OCI-LY3 (cell line): ENCODE data around the gene VGLL3.

Experiments
- H2AFZ ChIP-seq: fragments of 200-600, 300-600 bp; shearing (Covaris generic); 2 replicates; pipeline ENCODE4 v1.6.0; 2014; ENCODE audit warnings: antibody characterized with exemption, low read depth, low read length
- H3K27ac ChIP-seq: fragments of 200-600, 300-600 bp; sonication (generic); 2 replicates; pipeline ENCODE4 v1.5.1; 2014; ENCODE audit warnings: mild to moderate bottlenecking, low read length, moderate library complexity, mixed read lengths
- H3K27me3 ChIP-seq: fragments of 200-600, 300-600 bp; sonication (generic); 2 replicates; pipeline ENCODE4 v1.6.1; 2014; ENCODE audit warnings: low read depth, low read length, mixed read lengths
- H3K36me3 ChIP-seq: fragments of 200-600, 300-600 bp; sonication (generic); replicated peaks from 2 replicates; pipeline ENCODE3; 2014; ENCODE audit warnings: low read depth, low read length, mixed read lengths
- H3K4me1 ChIP-seq: fragments of 300-600, 200-600 bp; sonication (generic); 2 replicates; pipeline ENCODE4 v1.6.1; 2014; ENCODE audit warnings: low read length, mixed read lengths
- H3K4me2 ChIP-seq: fragments of 200-600, 300-600 bp; sonication (generic); 2 replicates; pipeline ENCODE4 v1.6.1; 2014; ENCODE audit warnings: low read length, mixed read lengths
- H3K4me3 ChIP-seq: fragments of 300-600, 200-600 bp; sonication (generic); 2 replicates; pipeline ENCODE4 v1.5.1; 2014; ENCODE audit warnings: antibody characterized with exemption, mild to moderate bottlenecking, low read length, moderate library complexity
- H3K79me2 ChIP-seq: fragments of 300-600, 200-600 bp; shearing (Covaris generic); 2 replicates; pipeline ENCODE4 v1.6.1; 2014; ENCODE audit warnings: mild to moderate bottlenecking, low read length, mixed read lengths
- H3K9ac ChIP-seq: fragments of 300-600, 200-600 bp; shearing (Covaris generic); 2 replicates; pipeline ENCODE4 v1.6.0; 2014; ENCODE audit warnings: mild to moderate bottlenecking, low read length, moderate library complexity
- H3K9me3 ChIP-seq: fragments of 200-600, 300-600 bp; shearing (Covaris generic); 2 replicates; pipeline ENCODE4 v1.6.1; 2014; ENCODE audit warnings: low read length, mixed read lengths; ENCODE audit not compliant: insufficient read depth
- H4K20me1 ChIP-seq: fragments of 200-600, 300-600 bp; sonication (generic); 2 replicates; pipeline ENCODE4 v1.6.1; 2016; ENCODE audit warnings: low read length, mixed read lengths; ENCODE audit not compliant: insufficient read depth
- CTCF ChIP-seq: fragments of 200-600, 300-600 bp; sonication (generic); IDR thresholded peaks from 2 replicates; pipeline ENCODE4 v1.5.1; 2014; ENCODE audit warnings: antibody characterized with exemption, low read length, low read depth
- EZH2phosphoT487 ChIP-seq: fragments of 200-600 bp; shearing (Covaris generic); IDR thresholded peaks from 2 replicates; pipeline ENCODE4 v1.6.1; 2018; ENCODE audit warnings: antibody characterized with exemption, mixed run types, low read depth

Gene VGLL3

GRCh38 chr3:87006844-87007439 is 16.0 kb upstream of the VGLL3 start:
- H2AFZ ChIP-seq: no peak overlapping the region
- no peaks in the 10 kb centered on the region for H3K27me3 ChIP-seq
- TF ChIP-seq EZH2phosphoT487 (no peak), CTCF (peak; percentile 48)
- H3K4me3 ChIP-seq: no peak overlapping the region
- H3K27ac ChIP-seq: no peak overlapping the region
- H4K20me1 ChIP-seq: no peaks in the 10 kb centered on the region
- H3K36me3 ChIP-seq: no peaks in the 10 kb centered on the region
- H3K79me2 ChIP-seq: no peaks in the 10 kb centered on the region
- H3K9ac ChIP-seq: no peak overlapping the region
- no peak overlapping the region for H3K4me2 ChIP-seq
- H3K4me1 ChIP-seq: no peaks in the 10 kb centered on the region
- H3K9me3 ChIP-seq: no peaks in the 10 kb centered on the region

GRCh38 chr3:87004883-87005282 is 13.9 kb upstream of the VGLL3 start:
- H3K9ac ChIP-seq: no peak overlapping the region
- no peaks in the 10 kb centered on the region for H3K36me3 ChIP-seq
- H3K27ac ChIP-seq: no peak overlapping the region
- no peaks in the 10 kb centered on the region for H4K20me1 ChIP-seq
- H3K9me3 ChIP-seq: no peaks in the 10 kb centered on the region
- no peak overlapping the region for H3K4me2 ChIP-seq
- no peak for TF ChIP-seq EZH2phosphoT487
- TF ChIP-seq CTCF: no peak
- no peaks in the 10 kb centered on the region for H3K4me1 ChIP-seq
- no peak overlapping the region for H3K4me3 ChIP-seq
- H2AFZ ChIP-seq: no peak overlapping the region
- no peaks in the 10 kb centered on the region for H3K79me2 ChIP-seq
- H3K27me3 ChIP-seq: no peaks in the 10 kb centered on the region

- Histone ChIP-seq H3K4me3 (no peak overlapping the region), H3K79me2 (no peaks in the 10 kb centered on the region), H3K36me3 (no peaks in the 10 kb centered on the region), H3K9me3 (no peaks in the 10 kb centered on the region), H3K27me3 (no peaks in the 10 kb centered on the region), H3K27ac (no peak overlapping the region), H3K4me2 (no peak overlapping the region), H3K4me1 (no peaks in the 10 kb centered on the region), H3K9ac (no peak overlapping the region), H4K20me1 (no peaks in the 10 kb centered on the region), H2AFZ (no peak overlapping the region)
- TF ChIP-seq CTCF (no peak), EZH2phosphoT487 (no peak)
These were observed 11.4 kb upstream of the VGLL3 start for GRCh38 chr3:87002346-87002745.

- Histone ChIP-seq H3K27me3 (no peaks in the 10 kb centered on the region), H2AFZ (no peak overlapping the region), H3K4me3 (no peak overlapping the region), H3K4me2 (no peak overlapping the region), H3K27ac (no peak overlapping the region), H3K9ac (no peak overlapping the region), H3K4me1 (no peaks in the 10 kb centered on the region), H3K9me3 (no peaks in the 10 kb centered on the region), H3K79me2 (no peaks in the 10 kb centered on the region), H3K36me3 (no peaks in the 10 kb centered on the region), H4K20me1 (no peaks in the 10 kb centered on the region)
- TF ChIP-seq CTCF (no peak), EZH2phosphoT487 (no peak)
These were observed 10.6 kb upstream of the VGLL3 start for GRCh38 chr3:87001473-87002098.
